ENCODE results near the gene UGT1A8.
"Not testable (repeated sequence)": the region's sequence is repeated elsewhere in the genome, so short reads cannot be mapped to it uniquely, and the experiment has no call there.

The UGT1A8 gene

GRCh38 chr2:233617476-233617875 is at the start of gene UGT1A8:
Gene UGT1A8 (plus strand): TSS chr2:233617633. CDS start chr2:233617708, 75 bp downstream.
- not testable (repeated sequence) for DNase-seq

GRCh38 chr2:233571001-233571400 is 46.4 kb upstream of the UGT1A8 start:
- no peak for DNase-seq

DNA sequence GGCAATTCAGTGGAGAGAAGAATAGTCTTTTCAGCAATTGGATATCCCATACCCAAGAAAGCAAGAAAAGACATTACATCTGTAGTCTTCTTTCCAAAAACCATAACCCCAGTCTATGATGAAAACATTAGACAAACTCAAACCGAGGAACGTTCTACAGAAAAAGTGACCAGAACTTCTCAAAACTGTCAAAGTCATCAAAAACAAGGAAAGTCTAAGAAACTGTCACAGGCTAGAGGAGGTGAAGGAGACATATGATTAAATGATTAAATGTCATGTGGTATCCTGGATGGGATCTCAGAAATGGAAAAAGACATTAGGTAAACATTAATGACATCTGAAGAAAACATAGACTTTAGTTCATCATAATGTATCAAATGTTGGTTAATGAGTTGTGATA is 46.0 kb upstream of the UGT1A8 start:
- no peak for DNase-seq

DNA sequence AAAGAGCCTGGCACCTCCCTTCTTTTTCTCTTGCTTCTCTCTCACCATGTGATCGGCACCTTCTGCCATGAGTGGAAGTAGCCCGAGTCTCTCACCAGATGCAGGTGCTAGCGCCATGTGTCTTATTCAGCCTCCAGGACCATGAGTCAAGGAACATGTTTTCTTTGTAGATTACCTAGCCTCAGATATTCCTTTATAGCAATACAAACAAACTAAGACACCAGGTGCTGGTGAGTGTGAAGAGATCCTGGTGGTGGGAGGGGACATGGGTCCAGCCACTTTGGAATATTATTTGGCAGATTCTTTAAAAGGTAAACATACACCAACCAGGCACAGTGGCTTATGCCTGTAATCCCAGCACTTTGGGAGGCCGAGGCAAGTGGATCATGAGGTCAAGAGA is 45.0 kb upstream of the UGT1A8 start:
- DNase-seq, result no peak

DNA sequence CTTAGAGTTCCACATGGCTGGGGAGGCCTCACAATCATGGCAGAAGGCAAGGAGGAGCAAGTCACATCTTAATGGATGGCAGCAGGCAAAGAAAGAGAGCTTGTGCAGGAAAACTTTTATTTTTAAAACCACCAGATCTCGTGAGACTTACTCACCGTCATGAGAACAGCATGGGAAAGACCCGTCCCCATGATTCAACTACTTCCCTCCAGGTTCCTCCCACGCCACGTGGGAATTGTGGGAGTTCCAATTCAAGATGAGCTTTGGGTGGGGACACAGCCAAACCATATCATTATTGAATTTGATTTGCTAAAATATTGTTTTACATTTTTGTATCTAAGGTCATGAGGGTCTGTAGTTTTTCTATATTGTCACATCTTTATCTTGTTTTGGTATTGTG is 40.1 kb upstream of the UGT1A8 start:
- DNase-seq, result not testable (repeated sequence)

DNA sequence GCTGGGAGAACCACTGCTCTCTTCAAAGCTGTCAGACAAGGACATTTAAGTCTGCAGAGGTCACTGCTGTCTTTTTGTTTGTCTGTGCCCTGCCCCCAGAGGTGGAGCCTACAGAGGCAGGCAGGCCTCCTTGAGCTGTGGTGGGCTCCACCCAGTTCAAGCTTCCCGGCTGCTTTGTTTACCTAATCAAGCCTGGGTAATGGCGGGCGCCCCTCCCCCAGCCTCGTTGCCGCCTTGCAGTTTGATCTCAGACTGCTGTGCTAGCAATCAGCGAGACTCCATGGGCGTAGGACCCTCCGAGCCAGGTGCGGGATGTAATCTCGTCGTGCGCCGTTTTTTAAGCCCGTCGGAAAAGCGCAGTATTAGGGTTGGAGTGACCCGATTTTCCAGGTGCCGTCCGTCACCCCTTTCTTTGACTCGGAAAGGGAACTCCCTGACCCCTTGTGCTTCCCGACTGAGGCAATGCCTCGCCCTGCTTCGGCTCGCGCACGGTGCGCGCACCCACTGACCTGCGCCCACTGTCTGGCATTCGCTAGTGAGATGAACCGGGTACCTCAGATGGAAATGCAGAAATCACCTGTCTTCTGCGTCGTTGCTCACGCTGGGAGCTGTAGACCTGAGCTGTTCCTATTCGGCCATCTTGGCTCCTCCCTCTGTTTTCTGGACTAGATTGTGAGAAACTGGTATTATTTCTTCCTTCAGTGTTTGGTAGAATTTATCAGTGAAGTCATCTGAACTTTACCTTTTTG is 34.0 kb upstream of the UGT1A8 start:
- DNase-seq, result not testable (repeated sequence)

DNA sequence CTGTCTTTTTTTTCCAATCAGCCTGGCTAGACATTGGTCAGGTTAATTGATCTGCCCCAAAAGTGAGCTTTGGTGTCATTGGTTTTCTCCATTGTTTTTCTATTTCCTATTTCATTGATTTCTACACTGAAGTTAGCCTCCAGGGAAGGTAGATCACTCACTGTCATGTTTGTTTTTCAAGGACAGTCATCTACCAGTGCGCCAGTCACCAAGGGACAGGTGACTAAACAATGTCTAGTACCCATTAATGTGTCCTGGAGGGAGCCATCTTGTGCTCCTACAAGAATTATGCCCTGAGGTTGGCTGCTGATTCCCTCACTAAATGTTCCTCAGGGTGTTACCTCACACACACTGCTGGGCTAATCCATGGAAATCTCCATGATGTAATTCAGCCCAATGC is 33.2 kb upstream of the UGT1A8 start:
- DNase-seq, result no peak

DNA sequence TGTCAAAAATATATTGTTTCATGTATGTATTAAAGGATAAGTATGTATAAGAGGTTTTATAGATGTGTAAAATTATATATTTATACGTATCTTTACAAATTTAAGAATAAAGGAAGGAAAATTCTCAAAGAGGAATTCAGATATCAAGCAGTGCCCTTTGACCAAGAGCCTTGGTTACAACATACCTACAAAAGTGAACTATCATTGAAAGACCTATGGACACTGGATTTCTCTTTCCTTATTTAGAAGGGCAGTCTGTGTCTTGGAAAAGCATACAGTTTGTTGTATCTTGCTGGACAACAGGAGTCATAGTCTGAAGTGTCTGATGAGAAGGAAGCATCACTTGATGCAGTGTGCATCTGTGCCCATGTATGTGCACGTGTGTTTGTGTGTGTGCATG is 29.0 kb upstream of the UGT1A8 start:
- DNase-seq, result no peak

DNA sequence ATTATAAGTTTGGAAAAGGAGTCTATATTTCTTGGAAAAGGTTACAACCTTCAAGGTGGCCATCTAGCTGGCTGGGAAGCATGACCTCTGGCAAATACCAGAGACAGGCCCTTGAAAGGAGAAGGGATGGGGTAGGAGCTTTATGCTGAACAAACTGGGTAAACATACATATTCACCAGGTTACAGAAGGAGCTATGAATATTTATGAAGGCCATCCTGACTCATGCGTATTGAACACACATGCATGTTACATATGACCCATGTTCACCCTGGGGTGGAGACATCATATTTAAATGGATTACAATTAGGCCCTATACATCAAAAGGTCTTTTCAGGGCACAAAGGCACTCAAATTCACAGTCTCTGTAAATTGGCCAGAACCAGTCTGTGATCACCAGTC is 24.7 kb upstream of the UGT1A8 start:
- DNase-seq, result not testable (repeated sequence)

GRCh38 chr2:233593201-233593600 is 24.2 kb upstream of the UGT1A8 start:
- DNase-seq, result peak; percentile 18

GRCh38 chr2:233597522-233597921 is 19.9 kb upstream of the UGT1A8 start:
- DNase-seq, result no peak

DNA sequence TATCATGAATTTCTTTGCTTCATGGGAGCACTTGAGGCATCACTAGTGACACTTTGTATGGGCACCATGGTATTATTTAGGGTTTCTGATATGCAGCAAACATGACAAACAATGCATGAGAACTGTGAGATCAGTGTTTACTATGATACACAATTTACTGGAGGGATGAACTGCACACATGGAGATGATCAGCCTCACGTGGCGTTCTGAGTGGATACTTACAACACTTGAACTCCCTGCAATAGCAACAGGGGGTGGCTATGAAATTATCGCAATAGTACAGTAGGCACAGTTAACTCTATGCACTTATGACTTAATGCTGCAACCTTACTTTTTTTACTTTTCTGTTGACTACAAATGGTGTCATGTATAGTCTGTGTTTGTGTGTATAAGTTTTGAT is 18.5 kb upstream of the UGT1A8 start:
- DNase-seq, result no peak

GRCh38 chr2:233600386-233600785 is 17.0 kb upstream of the UGT1A8 start:
- no peak for DNase-seq

DNA sequence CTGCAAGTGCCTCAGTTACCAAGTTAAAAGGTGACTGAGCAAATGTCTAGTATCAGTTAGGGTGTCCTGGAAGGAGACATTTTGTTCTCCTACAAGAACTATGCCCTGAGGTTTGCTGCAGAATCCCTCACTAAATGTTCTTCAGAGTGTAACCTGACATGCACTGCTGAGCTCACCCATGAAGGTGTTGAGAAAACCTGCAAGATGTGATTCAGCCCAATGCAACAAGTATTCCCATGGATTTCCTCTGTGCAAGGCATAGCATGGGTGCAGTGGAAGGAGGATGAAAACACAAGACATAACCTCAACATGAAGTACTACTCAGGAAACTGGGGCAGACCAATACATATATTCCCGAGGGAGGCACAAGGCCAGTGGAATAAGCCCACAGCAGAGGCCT is 15.4 kb upstream of the UGT1A8 start:
- DNase-seq, result no peak

GRCh38 chr2:233603520-233603919 is 13.9 kb upstream of the UGT1A8 start:
- DNase-seq, result no peak

DNA sequence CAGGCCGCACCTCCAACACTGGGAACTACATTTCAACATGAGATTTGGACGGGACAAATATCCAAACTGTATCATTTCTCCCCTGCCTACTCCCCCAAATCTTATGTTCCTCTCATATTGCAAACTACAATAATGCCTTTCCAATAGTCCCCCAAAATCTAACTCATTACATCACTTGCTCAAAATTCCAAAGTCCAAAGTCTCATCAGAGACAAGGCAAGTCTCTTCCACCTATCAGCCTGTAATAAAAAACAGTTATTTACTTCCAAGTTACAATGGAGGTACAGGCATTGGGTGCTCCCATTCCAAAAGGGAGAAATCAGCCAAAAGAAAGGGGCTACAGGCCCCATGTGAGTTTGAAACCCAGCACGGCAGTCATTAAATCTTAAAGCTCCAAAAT is 12.6 kb upstream of the UGT1A8 start:
- no peak for DNase-seq

- DNase-seq, result no peak
Measured at GRCh38 chr2:233605680-233606079, 11.8 kb upstream of the UGT1A8 start.

DNA sequence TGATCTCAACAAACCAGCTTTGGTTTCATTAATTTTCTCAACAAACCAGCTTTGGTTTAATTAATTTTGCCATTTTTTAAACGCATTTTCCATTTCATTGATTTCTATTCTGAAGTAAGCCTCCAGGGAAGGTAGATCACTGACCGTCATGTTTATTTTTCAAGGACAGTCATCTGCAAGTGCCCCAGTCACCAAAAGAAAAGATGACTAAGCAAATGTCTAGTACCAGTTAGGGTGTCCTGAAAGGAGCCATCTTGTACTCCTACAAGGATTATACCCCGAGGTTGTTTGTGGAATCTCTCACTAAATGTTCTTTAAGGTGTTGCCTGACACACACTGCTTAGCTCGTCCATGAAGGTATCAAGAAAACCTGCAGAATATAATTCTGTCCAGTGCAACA is 6.1 kb upstream of the UGT1A8 start:
- DNase-seq, result no peak

GRCh38 chr2:233620204-233620603 is 2.8 kb downstream of the UGT1A8 start:
- DNase-seq, result no peak

GRCh38 chr2:233621863-233622262 is 4.4 kb downstream of the UGT1A8 start:
- not testable (repeated sequence) for DNase-seq

- no peak for DNase-seq
Measured at GRCh38 chr2:233627331-233628025, 10.0 kb downstream of the UGT1A8 start.

DNA sequence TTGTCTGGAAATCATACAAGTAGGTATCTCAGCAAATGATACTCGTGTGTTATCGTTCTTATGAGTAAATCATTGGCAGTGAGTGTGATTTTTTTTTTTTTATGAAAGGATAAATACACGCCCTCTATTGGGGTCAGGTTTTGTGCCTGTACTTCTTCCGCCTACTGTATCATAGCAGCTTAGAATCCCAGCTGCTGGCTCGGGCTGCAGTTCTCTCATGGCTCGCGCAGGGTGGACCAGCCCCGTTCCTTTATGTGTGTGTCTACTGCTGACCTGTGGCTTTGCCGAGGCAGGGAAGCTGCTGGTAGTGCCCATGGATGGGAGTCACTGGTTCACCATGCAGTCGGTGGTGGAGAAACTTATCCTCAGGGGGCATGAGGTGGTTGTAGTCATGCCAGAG is 18.9 kb downstream of the UGT1A8 start, which contains the start of gene UGT1A10:
Gene UGT1A10 (plus strand): TSS at position 143 of the 400 bp plus-strand sequence. CDS start 75 bp downstream, at position 218.
- DNase-seq, result not testable (repeated sequence)

- no peak for DNase-seq
Measured at GRCh38 chr2:233638836-233639235, 21.4 kb downstream of the UGT1A8 start.

- no peak for DNase-seq
Measured at GRCh38 chr2:233639860-233640259, 22.4 kb downstream of the UGT1A8 start.

Data from hematopoietic multipotent progenitor cell treated with erythropoietin and hydrocortisone succinate and interleukin-3 and kit ligand, for 6 days (in vitro differentiated cells).